PFSK-1 (cell line): ENCODE measurements around the gene ANKRD30B.

Experiments
- FOXP2 ChIP-seq: optimal IDR thresholded peaks from 2 replicates; pipeline ENCODE3; 2011; ENCODE audit warnings: borderline replicate concordance, control low read depth, inconsistent platforms; ENCODE audit not compliant: insufficient read depth; ENCODE audit errors: extremely low read length, extremely low read depth
- POLR2AphosphoS5 ChIP-seq: IDR thresholded peaks from 2 replicates; pipeline ENCODE4 v1.6.1; 2012; ENCODE audit warnings: low read depth, mild to moderate bottlenecking, control low read depth, low read length, moderate library complexity
- REST ChIP-seq, 2 experiments: IDR thresholded peaks; 2 replicates each; pipeline versions ENCODE4 v1.6.1 to v1.8.0; 2011 to 2012; ENCODE audit warnings: low read depth in 2 of 2, low read length in 2 of 2, control low read depth in 1 of 2, inconsistent platforms in 1 of 2, mild to moderate bottlenecking in 1 of 2, moderate library complexity in 1 of 2; ENCODE audit not compliant: insufficient read depth in 1 of 2
- SIN3A ChIP-seq: IDR thresholded peaks from 2 replicates; pipeline ENCODE4 v1.6.1; 2012; ENCODE audit warnings: mild to moderate bottlenecking, low read length, moderate library complexity, borderline replicate concordance; ENCODE audit not compliant: insufficient read depth
- TAF1 ChIP-seq: IDR thresholded peaks from 2 replicates; pipeline ENCODE4 v1.6.1; 2012; ENCODE audit warnings: low read length, control low read depth, borderline replicate concordance; ENCODE audit not compliant: insufficient read depth

Gene ANKRD30B

GRCh38 chr18:14768241-14768640 is 20.3 kb downstream of the ANKRD30B start:
- TF ChIP-seq SIN3A, result no peak
- TF ChIP-seq POLR2AphosphoS5, result no peak
- no peak for TF ChIP-seq TAF1
- TF ChIP-seq REST (IDR thresholded peaks at IDR 0.05; ENCODE audit: insufficient read depth in 1 of 2, low read depth in 2 of 2, low read length in 2 of 2), result no peak

GRCh38 chr18:14769381-14769780 is 21.4 kb downstream of the ANKRD30B start:
- TF ChIP-seq SIN3A, result no peak
- TF ChIP-seq TAF1, result no peak
- TF ChIP-seq FOXP2, result no peak
- no peak for TF ChIP-seq REST (IDR thresholded peaks at IDR 0.05; ENCODE audit: insufficient read depth in 1 of 2, low read depth in 2 of 2, low read length in 2 of 2)

GRCh38 chr18:14776801-14777200 is 28.8 kb downstream of the ANKRD30B start:
- no peak for TF ChIP-seq TAF1
- no peak for TF ChIP-seq FOXP2
- TF ChIP-seq POLR2AphosphoS5, result no peak
- no peak for TF ChIP-seq SIN3A
- TF ChIP-seq REST (IDR thresholded peaks at IDR 0.05; ENCODE audit: insufficient read depth in 1 of 2, low read depth in 2 of 2, low read length in 2 of 2), result no peak

- TF ChIP-seq REST (IDR thresholded peaks at IDR 0.05; ENCODE audit: insufficient read depth in 1 of 2, low read depth in 2 of 2, low read length in 2 of 2), result no peak
- TF ChIP-seq POLR2AphosphoS5, result no peak
- TF ChIP-seq SIN3A, result no peak
- no peak for TF ChIP-seq FOXP2
- TF ChIP-seq TAF1, result no peak
These were observed 33.7 kb downstream of the ANKRD30B start for GRCh38 chr18:14781671-14782070.

- TF ChIP-seq POLR2AphosphoS5, result no peak
- no peak for TF ChIP-seq REST (IDR thresholded peaks at IDR 0.05; ENCODE audit: insufficient read depth in 1 of 2, low read depth in 2 of 2, low read length in 2 of 2)
- TF ChIP-seq TAF1, result no peak
- no peak for TF ChIP-seq SIN3A
- no peak for TF ChIP-seq FOXP2
These were observed 36.2 kb downstream of the ANKRD30B start for GRCh38 chr18:14784133-14784532.
